B cell (primary cell): Measurements from ENCODE around the gene DOCK4. TPM values are rescaled to one million over a fixed set of nuclear protein-coding genes. Genes with fewer than 3 reads are reported as not detected.

ENCODE experiments used
- ATAC-seq: fragments of 200-7000 bp; cut with Tn5 transposase; one replicate; pipeline ENCODE4 v1.10.0; 2021; ENCODE audit warnings: low read depth, mild to moderate bottlenecking, moderate number of reproducible peaks, moderate library complexity
- CTCF ChIA-PET: fragments of 350-600 bp; sonication (Branson Sonifier 250); formaldehyde crosslinking; loops from one replicate; lab custom pipeline; 2021; ENCODE audit warnings: antibody characterized with exemption, inconsistent platforms; lab: Charles Lee
- POLR2A ChIA-PET: fragments of 350-600 bp; sonication (Branson Sonifier 250); formaldehyde crosslinking; loops from one replicate; lab custom pipeline; 2021; ENCODE audit warnings: antibody characterized with exemption; lab: Charles Lee
- DNase-seq: peaks from one replicate; pipeline ENCODE4 v3.0.0; 2013
- H2AFZ ChIP-seq: 2 replicates; pipeline ENCODE4 v1.6.1; 2012; ENCODE audit warnings: mild to moderate bottlenecking, low read depth, low read length; ENCODE audit not compliant: insufficient read depth, poor library complexity, severe bottlenecking
- H3K27ac ChIP-seq, 2 donors: 1 replicate in 1 of 2; 2 replicates in 1 of 2; pipeline ENCODE4 v1.5.1; 2012 to 2013; ENCODE audit warnings: low read length in 2 of 2, mild to moderate bottlenecking in 2 of 2, moderate library complexity in 1 of 2
- H3K27me3 ChIP-seq, 4 experiments: fragments of 200-600 bp in 1 of 4; sonication (generic) in 1 of 4; replicated peaks in 1 of 4; 1 replicate in 2 of 4; 2 replicates in 2 of 4; pipeline versions ENCODE4 v1.6.1 to v1.7.0; 2013 to 2016; ENCODE audit warnings: low read length in 3 of 4, mild to moderate bottlenecking in 2 of 4, mixed read lengths in 1 of 4, moderate library complexity in 1 of 4; ENCODE audit not compliant: insufficient read depth in 4 of 4, control insufficient read depth in 3 of 4; ENCODE audit errors: control extremely low read depth in 1 of 4
- H3K36me3 ChIP-seq, 2 experiments: replicated peaks in 1 of 2; 1 replicate in 1 of 2; 2 replicates in 1 of 2; pipeline versions ENCODE4 v1.6.1 to v1.7.1; 2013; ENCODE audit warnings: low read length in 1 of 2; ENCODE audit not compliant: insufficient read depth in 2 of 2, control insufficient read depth in 1 of 2; ENCODE audit errors: control extremely low read depth in 1 of 2, extremely low read depth in 1 of 2
- H3K4me1 ChIP-seq, 2 donors: fragments of 200-600 bp in 1 of 2; sonication (generic) in 1 of 2; 1 replicate in 1 of 2; 2 replicates in 1 of 2; pipeline versions ENCODE4 v1.5.1 to v1.6.1; 2013 to 2017; ENCODE audit warnings: low read length in 2 of 2; ENCODE audit not compliant: control insufficient read depth in 2 of 2, insufficient read depth in 2 of 2
- H3K4me2 ChIP-seq: replicated peaks from 2 replicates; pipeline ENCODE3; 2012; ENCODE audit warnings: mild to moderate bottlenecking, low read depth, low read length; ENCODE audit not compliant: poor library complexity, severe bottlenecking
- H3K4me3 ChIP-seq, 5 experiments: fragments of 200-600 bp in 1 of 5; sonication (generic) in 1 of 5; 1 replicate in 3 of 5; 2 replicates in 2 of 5; pipeline versions ENCODE4 v1.5.1 to v1.7.0; 2011 to 2016; ENCODE audit warnings: low read length in 4 of 5, mild to moderate bottlenecking in 4 of 5, low read depth in 2 of 5, control low read depth in 1 of 5, moderate library complexity in 1 of 5; ENCODE audit not compliant: insufficient read depth in 1 of 5; ENCODE audit errors: control extremely low read depth in 1 of 5, extremely low read depth in 1 of 5
- H3K79me2 ChIP-seq: fragments of 200-600 bp; sonication (generic); one replicate; pipeline ENCODE4 v1.6.0; 2016; ENCODE audit warnings: low read length; ENCODE audit not compliant: control insufficient read depth, insufficient read depth
- H3K9ac ChIP-seq: fragments of 200-600 bp; sonication (generic); 2 replicates; pipeline ENCODE4 v1.6.1; 2017; ENCODE audit warnings: mild to moderate bottlenecking, low read length, moderate library complexity
- H3K9me3 ChIP-seq, 3 donors: one replicate each; pipeline versions ENCODE4 v1.6.1 to v1.7.1; 2013; ENCODE audit warnings: low read length in 2 of 3; ENCODE audit not compliant: control insufficient read depth in 2 of 3, insufficient read depth in 1 of 3; ENCODE audit errors: control extremely low read depth in 1 of 3
- H4K20me1 ChIP-seq: 2 replicates; pipeline ENCODE4 v1.6.0; 2012; ENCODE audit warnings: mild to moderate bottlenecking, low read length; ENCODE audit not compliant: insufficient read depth, control insufficient read depth, poor library complexity, severe bottlenecking
- H3K27ac Mint-ChIP-seq: one replicate; pipeline ENCODE4 v1.8.0; 2021; ENCODE audit warnings: mixed read lengths
- H3K27me3 Mint-ChIP-seq: one replicate; pipeline ENCODE4 v1.8.0; 2021; ENCODE audit warnings: mixed read lengths
- H3K4me1 Mint-ChIP-seq: one replicate; pipeline ENCODE4 v1.8.0; 2021; ENCODE audit warnings: mixed read lengths
- H3K4me3 Mint-ChIP-seq: one replicate; pipeline ENCODE4 v1.8.0; 2021; ENCODE audit warnings: mixed read lengths
- H3K9me3 Mint-ChIP-seq: one replicate; pipeline ENCODE4 v1.8.0; 2022; ENCODE audit warnings: mixed read lengths; ENCODE audit not compliant: insufficient read depth
- EZH2 ChIP-seq: IDR thresholded peaks from 2 replicates; pipeline ENCODE4 v1.6.1; 2012; ENCODE audit warnings: borderline replicate concordance, low read depth, mild to moderate bottlenecking, moderate library complexity, low read length; ENCODE audit not compliant: insufficient read depth, poor library complexity, severe bottlenecking
- WGBS: methylation state at CpG from one replicate; pipeline ENCODE4 v1.1.5; 2013; ENCODE audit warnings: missing lambda C conversion rate; ENCODE audit not compliant: insufficient coverage; 5-methylcytosine and 5-hydroxymethylcytosine counted together
- intact Hi-C: fragments of 100-400 bp; cut with micrococcal nuclease; formaldehyde crosslinking; loops from one replicate; pipeline ENCODE4 v1.10.0; 2022
- polyA plus RNA-seq: library from polyadenylated mRNA; depleted of rRNA; stranded (reverse); fragments of >200 nt; gene quantifications from 2 replicates; pipeline ENCODE4 v1.2.3, GENCODE V29; 2012
- total RNA-seq, 2 donors: library from RNA; stranded (reverse); fragments of 120-200 nt in 1 of 2; gene quantifications; 1 replicate in 1 of 2; 2 replicates in 1 of 2; pipeline versions ENCODE4 v1.2.3 to v1.2.4, GENCODE V29; 2013 to 2022
- TF ChIP-seq, protein P1 (sequence below): fragments of 200-600 bp; IDR thresholded peaks from one replicate; pipeline ENCODE4 v1.8.0; 2022; ENCODE audit warnings: antibody characterized with exemption, mild to moderate bottlenecking

Gene DOCK4
- total and polyA plus RNA-seq, 2 donors (not counting 1 experiment from before 2014, with no cell fraction given), result 0.03 to 4.1 TPM

DNA sequence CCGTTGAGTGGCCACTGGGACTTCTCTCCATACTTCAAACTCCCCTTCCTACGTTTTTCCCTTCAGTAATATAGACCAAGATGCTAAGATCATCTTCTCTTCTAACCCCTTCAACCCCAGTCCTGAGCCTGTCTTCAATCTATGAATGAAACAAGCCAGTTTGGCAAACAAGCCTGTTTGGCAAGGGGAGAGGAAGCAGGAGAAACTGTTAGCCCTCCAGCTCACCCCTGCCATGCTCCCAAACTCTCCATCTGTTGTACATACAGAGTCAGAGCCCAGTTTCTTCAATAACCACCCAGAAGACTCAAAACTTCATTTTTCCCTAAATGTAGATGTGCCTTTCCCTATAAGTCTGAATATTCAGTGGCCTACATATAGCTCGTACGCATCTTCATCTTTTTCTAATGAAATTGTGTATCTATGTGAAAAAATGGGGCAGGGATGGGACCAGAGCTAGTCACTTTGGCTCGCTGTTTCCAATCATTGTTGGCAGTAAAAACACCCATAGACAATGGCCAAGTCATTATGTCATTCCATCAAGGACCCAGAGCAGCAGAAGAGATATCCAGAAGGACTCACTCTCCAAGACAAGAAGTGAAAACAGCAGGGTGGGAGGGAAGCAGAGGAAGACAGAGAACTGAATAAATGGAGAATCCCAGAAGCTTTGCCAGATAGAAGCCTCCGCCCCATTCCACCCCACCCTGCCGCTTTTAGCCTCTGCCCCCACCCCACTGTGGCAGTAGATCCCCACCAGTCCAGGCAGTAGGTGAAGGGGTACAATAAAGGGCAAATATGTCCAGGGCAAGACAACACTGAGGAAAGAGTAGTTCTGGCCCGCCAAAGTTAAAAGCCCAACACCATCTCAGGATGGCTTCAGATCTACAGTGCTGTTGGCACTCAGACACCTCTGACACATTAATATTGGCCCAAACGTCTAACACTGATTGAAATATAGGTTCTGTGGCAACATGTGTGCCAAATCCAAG is 87.3 kb downstream of the DOCK4 start:
- no peaks in the 10 kb centered on the region for H3K79me2 ChIP-seq
- no peaks in the 10 kb centered on the region for H3K4me1 Mint-ChIP-seq
- TF ChIP-seq, protein P1, sequence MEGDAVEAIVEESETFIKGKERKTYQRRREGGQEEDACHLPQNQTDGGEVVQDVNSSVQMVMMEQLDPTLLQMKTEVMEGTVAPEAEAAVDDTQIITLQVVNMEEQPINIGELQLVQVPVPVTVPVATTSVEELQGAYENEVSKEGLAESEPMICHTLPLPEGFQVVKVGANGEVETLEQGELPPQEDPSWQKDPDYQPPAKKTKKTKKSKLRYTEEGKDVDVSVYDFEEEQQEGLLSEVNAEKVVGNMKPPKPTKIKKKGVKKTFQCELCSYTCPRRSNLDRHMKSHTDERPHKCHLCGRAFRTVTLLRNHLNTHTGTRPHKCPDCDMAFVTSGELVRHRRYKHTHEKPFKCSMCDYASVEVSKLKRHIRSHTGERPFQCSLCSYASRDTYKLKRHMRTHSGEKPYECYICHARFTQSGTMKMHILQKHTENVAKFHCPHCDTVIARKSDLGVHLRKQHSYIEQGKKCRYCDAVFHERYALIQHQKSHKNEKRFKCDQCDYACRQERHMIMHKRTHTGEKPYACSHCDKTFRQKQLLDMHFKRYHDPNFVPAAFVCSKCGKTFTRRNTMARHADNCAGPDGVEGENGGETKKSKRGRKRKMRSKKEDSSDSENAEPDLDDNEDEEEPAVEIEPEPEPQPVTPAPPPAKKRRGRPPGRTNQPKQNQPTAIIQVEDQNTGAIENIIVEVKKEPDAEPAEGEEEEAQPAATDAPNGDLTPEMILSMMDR, result no peak
- TF ChIP-seq EZH2, result no peak
- ATAC-seq (no peak), DNase-seq (no peak)
- H3K27ac Mint-ChIP-seq, result no peak overlapping the region
- H3K4me3 Mint-ChIP-seq, result no peak overlapping the region
- no peaks in the 10 kb centered on the region for H3K36me3 ChIP-seq
- ChIA-PET CTCF (no interaction called here), POLR2A (no interaction called here)
- intact Hi-C loops, result no loop called here
- no peak overlapping the region for H2AFZ ChIP-seq
- H3K4me3 ChIP-seq, result no peak overlapping the region
- H3K27me3 Mint-ChIP-seq, result peaks cover 9% of the 10 kb centered on the region
- no peak overlapping the region for H3K4me2 ChIP-seq
- no peak overlapping the region for H3K9ac ChIP-seq
- H3K27ac ChIP-seq, result no peak overlapping the region
- H3K9me3 Mint-ChIP-seq, result no peaks in the 10 kb centered on the region
- no peaks in the 10 kb centered on the region for H4K20me1 ChIP-seq
- 83% methylated on average over 3 of the region's 9 CpGs for WGBS
- H3K27me3 ChIP-seq, result no peaks in the 10 kb centered on the region
- no peaks in the 10 kb centered on the region for H3K9me3 ChIP-seq
- no peaks in the 10 kb centered on the region for H3K4me1 ChIP-seq

DNA sequence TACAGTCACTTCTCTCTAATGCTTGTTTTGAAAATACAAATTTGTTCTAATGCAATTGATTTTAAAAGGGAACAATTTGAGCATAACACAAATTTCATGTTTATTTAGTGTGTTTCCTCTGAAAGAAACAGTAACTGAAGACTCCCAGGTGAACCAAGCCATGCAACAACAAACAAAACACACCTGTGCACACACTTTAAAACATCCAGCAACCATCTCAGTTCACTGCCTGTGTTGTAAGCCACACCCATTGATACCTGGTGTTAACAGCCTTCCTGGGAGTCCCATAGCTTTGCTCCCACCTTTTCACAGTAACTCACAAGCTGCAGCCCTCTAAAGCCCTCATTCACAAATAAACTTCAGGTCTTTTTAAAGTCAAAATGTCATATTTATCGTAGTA is 89.3 kb downstream of the DOCK4 start:
- no peak overlapping the region for H3K4me2 ChIP-seq
- no peak for DNase-seq
- Mint-ChIP-seq H3K4me1 (no peaks in the 10 kb centered on the region), H3K9me3 (no peaks in the 10 kb centered on the region), H3K4me3 (no peak overlapping the region), H3K27ac (no peak overlapping the region), H3K27me3 (peaks cover 9% of the 10 kb centered on the region)
- H3K4me3 ChIP-seq, result no peak overlapping the region
- ChIA-PET CTCF (no interaction called here), POLR2A (no interaction called here)
- H3K27ac ChIP-seq, result no peak overlapping the region
- no peaks in the 10 kb centered on the region for H3K79me2 ChIP-seq
- H4K20me1 ChIP-seq, result no peaks in the 10 kb centered on the region
- H3K27me3 ChIP-seq, result no peaks in the 10 kb centered on the region
- intact Hi-C loops, result no loop called here
- no CpG with 5 or more reads among the region's 1 CpG for WGBS
- TF ChIP-seq EZH2, result no peak
- TF ChIP-seq, protein P1, result no peak
- H3K4me1 ChIP-seq, result no peaks in the 10 kb centered on the region
- no peaks in the 10 kb centered on the region for H3K36me3 ChIP-seq
- no peaks in the 10 kb centered on the region for H3K9me3 ChIP-seq
- H3K9ac ChIP-seq, result no peak overlapping the region
- H2AFZ ChIP-seq, result no peak overlapping the region
- ATAC-seq, result no peak
